Stimulated activated memory B cell treated with anti-CD40 and anti-IgM and Interleukin-4, amounts not matched to agents 10 μg/mL and 1 μg/mL and 100 μg/mL, for 72 hours (primary cell): ENCODE measurements around the gene SLC26A8.

Source experiments
- ATAC-seq: fragments of 150-1000 bp; cut with Tn5 transposase; 2 replicates; pipeline ENCODE4 v1.10.0; 2021
- H3K27ac Mint-ChIP-seq: one replicate; pipeline ENCODE4 v1.8.0; 2022; ENCODE audit warnings: mild to moderate bottlenecking, mixed read lengths
- H3K27me3 Mint-ChIP-seq: one replicate; pipeline ENCODE4 v1.8.0; 2022; ENCODE audit warnings: mixed read lengths
- H3K36me3 Mint-ChIP-seq: one replicate; pipeline ENCODE4 v1.8.0; 2022; ENCODE audit warnings: mixed read lengths
- H3K4me1 Mint-ChIP-seq: one replicate; pipeline ENCODE4 v1.8.0; 2022; ENCODE audit warnings: mixed read lengths
- H3K4me3 Mint-ChIP-seq: one replicate; pipeline ENCODE4 v1.8.0; 2022; ENCODE audit warnings: mild to moderate bottlenecking, moderate library complexity, mixed read lengths
- H3K9me3 Mint-ChIP-seq: one replicate; pipeline ENCODE4 v1.8.0; 2022; ENCODE audit warnings: mixed read lengths

SLC26A8 gene

DNA sequence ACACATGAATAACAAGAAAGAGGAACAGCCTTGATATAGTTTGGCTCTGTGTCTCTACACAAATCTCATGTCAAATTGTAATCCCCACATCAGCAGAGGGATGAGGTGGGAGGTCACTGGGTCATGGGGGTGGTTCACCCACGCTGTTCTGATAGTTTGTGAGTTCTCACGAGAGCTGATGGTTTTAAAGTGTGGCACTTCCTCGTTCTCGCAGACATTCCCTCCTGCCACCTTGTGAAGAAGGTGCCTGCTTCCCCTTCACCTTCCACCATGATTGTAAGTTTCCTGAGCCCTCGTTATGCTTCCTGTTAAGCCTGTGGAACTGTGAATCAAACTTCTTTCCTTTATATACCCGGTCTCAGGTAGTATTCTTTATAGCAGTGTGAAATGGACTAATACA lies 116.7 kb downstream of the SLC26A8 start:
- H3K27ac Mint-ChIP-seq, result no peak overlapping the region
- peaks cover 8% of the 10 kb centered on the region for H3K4me1 Mint-ChIP-seq
- peaks cover 66% of the 10 kb centered on the region for H3K36me3 Mint-ChIP-seq
- peaks cover 11% of the 10 kb centered on the region for H3K9me3 Mint-ChIP-seq
- H3K27me3 Mint-ChIP-seq, result no peaks in the 10 kb centered on the region
- no peak overlapping the region for H3K4me3 Mint-ChIP-seq
- ATAC-seq, result no peak

DNA sequence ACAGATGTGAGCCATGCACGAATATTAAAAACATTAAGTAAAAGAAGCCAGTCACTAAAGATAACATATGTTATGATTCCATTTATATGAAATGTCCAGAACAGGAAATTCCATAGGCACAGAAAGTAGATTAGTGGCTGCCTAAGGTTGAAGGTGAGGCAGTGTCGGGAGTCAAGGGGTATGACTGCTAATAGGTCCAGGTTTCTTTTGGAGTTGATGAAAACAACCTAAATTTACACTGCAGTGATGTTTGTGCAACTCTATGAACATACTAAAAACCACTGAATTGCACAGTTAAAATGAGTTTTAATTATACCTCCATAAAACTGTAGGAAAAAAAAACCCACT lies 118.0 kb downstream of the SLC26A8 start:
- Mint-ChIP-seq H3K9me3 (peaks cover 11% of the 10 kb centered on the region), H3K27ac (no peak overlapping the region), H3K4me3 (no peak overlapping the region), H3K4me1 (peaks cover 8% of the 10 kb centered on the region), H3K36me3 (peaks cover 56% of the 10 kb centered on the region), H3K27me3 (no peaks in the 10 kb centered on the region)
- ATAC-seq, result no peak

DNA sequence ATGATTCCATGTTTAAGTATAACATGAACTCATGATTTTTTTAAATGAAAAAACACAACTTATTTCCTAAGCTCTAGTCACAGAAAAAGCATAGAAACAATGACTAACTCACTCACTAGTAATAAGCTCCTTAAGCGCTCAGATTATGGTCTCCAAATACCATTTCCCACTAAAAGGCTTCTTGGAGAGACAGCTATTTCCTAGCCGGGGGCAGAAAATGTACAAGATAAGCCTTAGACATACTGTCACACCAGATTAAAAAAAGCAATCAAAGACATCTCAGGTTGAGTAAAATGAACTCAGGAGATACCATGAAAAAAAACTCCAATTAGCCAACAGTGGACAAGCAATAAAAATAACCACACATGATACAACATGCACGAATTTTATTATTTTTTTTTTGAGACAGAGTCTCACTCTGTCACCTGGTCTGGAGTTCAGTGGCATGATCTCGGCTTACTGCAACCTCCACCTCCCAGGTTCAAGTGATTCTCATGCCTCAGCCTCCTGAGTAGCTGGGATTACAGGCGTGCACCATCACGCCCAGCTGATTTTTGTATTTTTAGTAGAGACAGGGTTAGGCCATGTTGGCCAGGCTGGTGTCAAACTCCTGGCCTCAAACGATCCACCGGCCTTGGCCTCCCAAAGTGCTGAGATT lies 118.5 kb downstream of the SLC26A8 start:
- Mint-ChIP-seq H3K36me3 (peaks cover 56% of the 10 kb centered on the region), H3K4me1 (peaks cover 8% of the 10 kb centered on the region)

DNA sequence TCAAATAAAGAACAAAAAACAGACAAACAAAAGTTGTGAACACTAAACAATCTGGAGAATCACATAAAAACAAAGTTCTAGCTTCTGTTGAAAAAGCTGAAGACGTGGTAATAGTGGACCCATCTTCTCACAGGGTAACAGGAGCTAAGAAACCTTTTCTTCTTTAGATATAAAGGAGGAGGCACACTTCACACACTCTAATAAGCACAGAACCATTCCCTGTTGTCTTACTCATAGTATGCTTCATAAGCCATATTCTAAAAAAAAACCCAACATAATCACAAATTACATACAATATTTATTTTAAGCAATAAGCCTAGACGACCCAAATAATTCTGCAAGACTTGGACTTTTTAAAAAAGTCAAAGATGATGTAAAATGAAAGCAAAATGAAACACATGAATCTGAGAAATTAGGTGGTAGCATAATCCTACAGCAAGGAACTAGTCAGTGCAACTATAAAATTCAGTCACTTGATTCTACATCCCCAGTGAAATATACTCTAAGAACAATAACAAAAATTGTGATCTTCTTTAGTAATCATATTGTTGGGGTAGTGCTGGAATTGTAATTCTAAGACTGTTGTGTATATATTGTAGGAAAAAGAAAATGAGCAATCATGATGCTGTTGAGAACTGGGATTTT lies 119.2 kb downstream of the SLC26A8 start:
- Mint-ChIP-seq H3K27ac (no peak overlapping the region), H3K9me3 (peaks cover 8% of the 10 kb centered on the region), H3K36me3 (peaks cover 57% of the 10 kb centered on the region), H3K4me3 (no peak overlapping the region), H3K27me3 (no peaks in the 10 kb centered on the region), H3K4me1 (peaks cover 8% of the 10 kb centered on the region)
- no peak for ATAC-seq

More for the DNA sequence above, 118.5 kb downstream of the SLC26A8 start:
- Mint-ChIP-seq H3K27me3 (no peaks in the 10 kb centered on the region), H3K4me3 (no peak overlapping the region), H3K9me3 (peaks cover 9% of the 10 kb centered on the region), H3K27ac (no peak overlapping the region)
- ATAC-seq, result no peak

DNA sequence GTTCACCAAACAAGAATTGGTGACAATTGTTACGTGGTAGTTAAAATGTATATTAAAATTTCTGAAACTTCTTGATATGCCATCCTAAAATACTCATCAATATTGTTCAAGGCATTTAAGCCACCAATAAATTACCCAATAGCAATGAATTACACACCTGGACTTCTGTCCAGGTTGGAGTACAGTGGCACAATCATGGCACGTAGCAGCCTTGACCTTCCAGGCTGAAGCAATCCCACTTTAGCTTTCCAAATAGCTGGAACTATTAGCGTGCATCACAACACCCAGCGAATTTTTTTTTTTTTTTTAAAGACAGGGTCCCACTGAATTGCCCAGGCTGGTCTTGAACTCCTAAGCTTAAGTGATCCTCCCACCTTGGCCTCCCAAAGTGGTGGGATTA lies 120.8 kb downstream of the SLC26A8 start:
- no peaks in the 10 kb centered on the region for H3K27me3 Mint-ChIP-seq
- H3K27ac Mint-ChIP-seq, result no peak overlapping the region
- no peak overlapping the region for H3K4me3 Mint-ChIP-seq
- peaks cover 57% of the 10 kb centered on the region for H3K36me3 Mint-ChIP-seq
- no peak for ATAC-seq
- H3K9me3 Mint-ChIP-seq, result peaks cover 7% of the 10 kb centered on the region
- peaks cover 8% of the 10 kb centered on the region for H3K4me1 Mint-ChIP-seq

DNA sequence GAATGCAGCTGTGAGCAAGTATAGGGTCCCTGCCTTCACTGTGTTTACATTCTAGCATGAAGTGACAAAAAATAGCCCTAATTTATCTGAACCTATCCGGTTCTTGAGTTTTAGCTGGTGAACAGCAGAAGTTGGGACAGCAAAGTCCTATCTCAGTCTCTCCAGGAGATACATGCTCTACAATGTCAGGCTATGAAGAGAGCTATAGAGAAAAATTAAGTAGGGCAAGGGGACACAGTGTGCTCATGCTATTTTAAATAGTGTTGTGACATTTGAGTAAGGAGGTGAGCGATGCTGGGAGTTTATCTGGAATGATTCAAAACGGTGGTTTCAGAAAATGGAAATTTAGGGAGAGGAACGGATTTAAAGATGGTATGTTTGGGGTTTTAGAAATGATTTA lies 124.0 kb downstream of the SLC26A8 start:
- H3K27ac Mint-ChIP-seq, result no peak overlapping the region
- peaks cover 55% of the 10 kb centered on the region for H3K36me3 Mint-ChIP-seq
- H3K4me1 Mint-ChIP-seq, result peaks cover 15% of the 10 kb centered on the region
- H3K27me3 Mint-ChIP-seq, result no peaks in the 10 kb centered on the region
- peaks cover 3% of the 10 kb centered on the region for H3K9me3 Mint-ChIP-seq
- no peak overlapping the region for H3K4me3 Mint-ChIP-seq
- ATAC-seq, result no peak

DNA sequence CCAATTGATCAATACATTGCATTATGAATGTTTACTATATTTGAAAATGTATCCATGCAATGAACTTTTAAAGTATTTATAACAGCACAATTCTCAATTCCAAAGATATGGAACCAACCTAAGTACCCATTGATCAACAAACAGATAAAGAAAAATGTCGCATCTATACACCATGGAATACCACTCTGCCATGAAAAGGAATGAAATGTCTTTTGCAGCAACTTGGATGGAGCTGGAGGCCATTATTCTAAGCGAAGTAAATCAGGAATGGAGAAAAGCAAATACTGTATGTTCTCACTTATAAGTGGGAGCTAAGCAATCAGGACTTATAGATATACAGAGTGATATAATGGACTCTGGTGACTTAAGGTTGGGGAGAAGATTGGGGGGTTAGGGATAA lies 126.4 kb downstream of the SLC26A8 start:
- ATAC-seq, result no peak
- Mint-ChIP-seq H3K4me1 (peaks cover 33% of the 10 kb centered on the region), H3K4me3 (no peak overlapping the region), H3K27ac (no peak overlapping the region), H3K27me3 (no peaks in the 10 kb centered on the region), H3K36me3 (peaks cover 53% of the 10 kb centered on the region), H3K9me3 (peaks cover 3% of the 10 kb centered on the region)

DNA sequence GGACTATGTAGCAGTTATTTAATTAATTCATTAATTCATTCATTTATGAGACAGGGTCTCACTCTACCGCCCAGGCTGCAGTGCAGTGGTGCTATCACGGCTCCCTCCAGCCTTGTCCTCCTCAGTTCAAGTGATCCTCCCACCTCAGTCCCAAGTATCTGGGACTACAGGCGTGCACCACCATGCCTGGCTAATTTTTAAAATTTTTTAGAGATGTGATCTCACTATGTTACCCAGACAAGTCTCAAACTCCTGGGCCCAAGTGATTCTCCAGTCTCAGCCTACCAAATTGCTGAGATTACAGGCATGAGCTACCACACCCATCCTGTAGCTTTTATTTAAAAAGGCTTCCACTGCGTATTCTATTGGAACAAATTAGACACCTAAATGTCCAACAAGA lies 127.0 kb downstream of the SLC26A8 start:
- H3K27me3 Mint-ChIP-seq, result no peaks in the 10 kb centered on the region
- H3K36me3 Mint-ChIP-seq, result peaks cover 53% of the 10 kb centered on the region
- peaks cover 34% of the 10 kb centered on the region for H3K4me1 Mint-ChIP-seq
- peaks cover 3% of the 10 kb centered on the region for H3K9me3 Mint-ChIP-seq
- H3K4me3 Mint-ChIP-seq, result no peak overlapping the region
- ATAC-seq, result no peak
- no peak overlapping the region for H3K27ac Mint-ChIP-seq

DNA sequence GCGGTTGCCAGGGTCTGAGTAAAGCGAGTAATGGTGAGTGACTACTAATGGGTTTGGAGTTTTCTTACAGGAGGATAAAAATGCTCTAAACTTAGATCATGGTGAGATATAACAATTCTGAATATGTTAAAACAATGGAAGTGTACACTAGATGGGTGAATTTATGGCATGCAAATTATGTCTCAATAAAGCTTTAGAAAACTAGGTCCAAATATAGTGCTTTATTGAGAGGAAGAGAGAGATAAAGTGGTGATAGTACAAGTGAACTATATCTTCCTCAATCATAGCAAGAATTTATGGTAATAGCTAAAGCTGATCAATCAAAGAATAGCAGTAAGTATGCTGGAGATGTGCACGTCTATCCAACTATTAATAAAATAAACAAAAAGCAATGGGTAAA lies 127.4 kb downstream of the SLC26A8 start:
- Mint-ChIP-seq H3K4me3 (no peak overlapping the region), H3K36me3 (peaks cover 53% of the 10 kb centered on the region), H3K4me1 (peaks cover 34% of the 10 kb centered on the region)

DNA sequence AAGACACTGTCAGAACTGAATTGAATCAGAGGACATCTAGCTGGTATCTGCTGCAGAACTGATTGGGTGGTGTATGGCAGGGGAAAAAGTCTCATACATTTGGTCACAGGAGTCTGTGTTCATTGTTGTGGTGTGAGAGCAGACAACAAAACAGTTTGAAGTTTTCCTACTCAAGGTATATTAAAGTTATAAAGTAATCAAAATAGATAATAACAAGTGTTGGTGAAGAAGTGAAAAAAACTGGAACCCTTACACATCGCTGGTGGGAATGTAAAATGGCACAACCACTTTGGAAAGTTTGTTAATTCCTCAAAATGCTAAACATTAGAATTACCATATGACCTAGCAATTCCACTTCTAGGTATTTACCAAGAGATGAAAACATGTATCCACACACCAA lies 128.2 kb downstream of the SLC26A8 start:
- no peak overlapping the region for H3K4me3 Mint-ChIP-seq
- H3K27ac Mint-ChIP-seq, result no peak overlapping the region
- peaks cover 3% of the 10 kb centered on the region for H3K9me3 Mint-ChIP-seq
- no peaks in the 10 kb centered on the region for H3K27me3 Mint-ChIP-seq
- peaks cover 48% of the 10 kb centered on the region for H3K36me3 Mint-ChIP-seq
- ATAC-seq, result no peak
- H3K4me1 Mint-ChIP-seq, result peaks cover 34% of the 10 kb centered on the region

More for the DNA sequence above, 127.4 kb downstream of the SLC26A8 start:
- no peak for ATAC-seq
- Mint-ChIP-seq H3K27ac (no peak overlapping the region), H3K9me3 (peaks cover 3% of the 10 kb centered on the region), H3K27me3 (no peaks in the 10 kb centered on the region)

DNA sequence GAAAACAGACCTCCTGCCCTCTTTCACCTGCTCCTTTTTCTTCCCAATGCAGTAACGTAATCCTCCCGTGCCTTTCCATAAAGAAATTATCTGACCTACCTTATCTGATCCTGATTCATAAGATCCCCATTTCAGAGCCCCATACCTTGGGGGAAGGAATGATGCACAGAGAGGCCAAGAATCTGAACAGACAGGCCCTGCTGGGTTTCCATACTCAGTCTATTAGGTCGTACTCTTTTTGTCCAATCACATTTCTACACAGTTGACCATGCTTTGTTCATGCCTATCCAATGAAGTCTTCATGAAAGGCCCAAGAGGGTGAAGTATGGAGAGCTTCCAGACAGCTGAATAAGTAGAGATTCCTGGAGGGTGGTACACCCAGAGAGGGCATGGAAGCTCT lies 128.9 kb downstream of the SLC26A8 start:
- Mint-ChIP-seq H3K4me3 (no peak overlapping the region), H3K27ac (no peak overlapping the region), H3K9me3 (peaks cover 3% of the 10 kb centered on the region), H3K36me3 (peaks cover 46% of the 10 kb centered on the region), H3K4me1 (peaks cover 34% of the 10 kb centered on the region), H3K27me3 (no peaks in the 10 kb centered on the region)
- no peak for ATAC-seq

DNA sequence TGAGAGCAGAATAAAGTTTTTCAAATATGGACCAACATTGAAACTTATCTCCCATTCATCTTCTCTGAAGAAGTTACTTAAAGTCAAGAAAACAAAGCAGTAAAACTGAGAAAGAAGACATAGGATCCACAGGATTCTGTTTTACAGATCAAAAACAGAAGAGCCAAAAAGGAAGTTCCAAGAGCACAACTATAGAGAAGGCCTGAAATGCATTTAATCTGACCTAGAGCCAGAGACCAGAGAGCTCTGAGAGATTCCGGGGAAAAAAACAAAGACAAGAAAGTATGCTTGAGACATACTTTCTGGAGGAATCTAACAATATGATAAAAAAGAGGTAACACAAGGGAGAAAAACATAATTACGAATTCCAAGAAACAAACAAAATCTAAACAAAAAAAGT lies 129.7 kb downstream of the SLC26A8 start:
- no peaks in the 10 kb centered on the region for H3K27me3 Mint-ChIP-seq
- H3K27ac Mint-ChIP-seq, result no peak overlapping the region
- H3K4me1 Mint-ChIP-seq, result peaks cover 34% of the 10 kb centered on the region
- H3K9me3 Mint-ChIP-seq, result peaks cover 3% of the 10 kb centered on the region
- no peak for ATAC-seq
- peaks cover 43% of the 10 kb centered on the region for H3K36me3 Mint-ChIP-seq
- H3K4me3 Mint-ChIP-seq, result no peak overlapping the region
